ENCODE results near the gene TTC28. TPM values are rescaled to one million over a fixed set of nuclear protein-coding genes. Genes with fewer than 3 reads are reported as not detected.
"Not testable (repeated sequence)": the region's sequence is repeated elsewhere in the genome, so short reads cannot be mapped to it uniquely, and the experiment has no call there.

TTC28 gene
- total RNA-seq, 1 donor from 2014 or later = 7.9 TPM

DNA sequence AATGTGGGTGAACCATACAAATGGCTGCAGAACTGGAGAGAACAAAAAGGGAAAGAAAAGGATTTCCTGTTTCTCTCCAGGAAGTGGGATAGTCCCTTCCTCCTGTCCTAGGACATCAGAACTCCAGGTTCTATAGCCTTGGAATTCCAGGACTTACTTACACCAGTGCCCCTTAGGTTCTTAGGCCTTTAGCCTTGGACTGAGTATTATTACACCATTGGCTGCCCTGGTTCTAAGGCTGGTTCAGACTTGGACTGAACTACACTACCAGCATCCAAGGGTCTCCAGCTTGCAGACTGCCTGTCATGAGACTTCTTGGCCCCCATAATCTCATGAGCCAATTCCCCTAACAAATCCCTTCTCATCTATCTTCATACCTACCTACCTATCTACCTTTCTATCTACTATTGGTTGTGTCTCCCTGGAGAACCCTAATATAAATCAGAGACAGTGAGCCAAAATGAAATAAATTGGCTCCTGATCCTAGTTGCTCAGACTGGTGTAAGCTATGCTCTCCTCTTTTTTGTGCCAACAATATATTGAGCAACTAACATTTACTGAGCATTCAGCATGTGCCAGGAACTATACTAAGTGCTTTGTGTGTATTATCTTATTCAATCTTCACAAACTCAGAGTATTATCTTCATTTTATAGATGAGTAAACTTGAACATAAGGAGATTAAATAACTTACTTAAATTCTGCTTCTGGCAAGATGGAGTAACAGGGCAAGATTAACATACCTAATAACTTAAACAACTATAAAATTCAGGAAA lies 303.7 kb downstream of the TTC28 start:
- H3K27me3 Mint-ChIP-seq = peaks cover 2% of the 10 kb centered on the region
- intact Hi-C loops (cut with micrococcal nuclease) = no loop called here
- TF ChIP-seq, protein P1, sequence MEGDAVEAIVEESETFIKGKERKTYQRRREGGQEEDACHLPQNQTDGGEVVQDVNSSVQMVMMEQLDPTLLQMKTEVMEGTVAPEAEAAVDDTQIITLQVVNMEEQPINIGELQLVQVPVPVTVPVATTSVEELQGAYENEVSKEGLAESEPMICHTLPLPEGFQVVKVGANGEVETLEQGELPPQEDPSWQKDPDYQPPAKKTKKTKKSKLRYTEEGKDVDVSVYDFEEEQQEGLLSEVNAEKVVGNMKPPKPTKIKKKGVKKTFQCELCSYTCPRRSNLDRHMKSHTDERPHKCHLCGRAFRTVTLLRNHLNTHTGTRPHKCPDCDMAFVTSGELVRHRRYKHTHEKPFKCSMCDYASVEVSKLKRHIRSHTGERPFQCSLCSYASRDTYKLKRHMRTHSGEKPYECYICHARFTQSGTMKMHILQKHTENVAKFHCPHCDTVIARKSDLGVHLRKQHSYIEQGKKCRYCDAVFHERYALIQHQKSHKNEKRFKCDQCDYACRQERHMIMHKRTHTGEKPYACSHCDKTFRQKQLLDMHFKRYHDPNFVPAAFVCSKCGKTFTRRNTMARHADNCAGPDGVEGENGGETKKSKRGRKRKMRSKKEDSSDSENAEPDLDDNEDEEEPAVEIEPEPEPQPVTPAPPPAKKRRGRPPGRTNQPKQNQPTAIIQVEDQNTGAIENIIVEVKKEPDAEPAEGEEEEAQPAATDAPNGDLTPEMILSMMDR (IDR thresholded peaks at IDR 0.05) = no peak
- H3K36me3 Mint-ChIP-seq (ENCODE audit: low read depth) = no peaks in the 10 kb centered on the region
- ATAC-seq (ENCODE audit: low read depth) (no peak), DNase-seq (no peak)
- no peaks in the 10 kb centered on the region for H3K4me1 Mint-ChIP-seq
- H3K9me3 Mint-ChIP-seq = no peaks in the 10 kb centered on the region
- no peak overlapping the region for H3K27ac Mint-ChIP-seq
- CTCF ChIA-PET = no interaction called here
- H3K4me3 Mint-ChIP-seq = no peak overlapping the region
- POLR2A ChIA-PET = no interaction called here

- intact Hi-C loops (cut with micrococcal nuclease) = no loop called here
- TF ChIP-seq, protein P1 (IDR thresholded peaks at IDR 0.05) = no peak
- Mint-ChIP-seq H3K27me3 (peaks cover 2% of the 10 kb centered on the region), H3K4me3 (no peak overlapping the region), H3K27ac (no peak overlapping the region), H3K4me1 (no peaks in the 10 kb centered on the region), H3K9me3 (peaks cover 5% of the 10 kb centered on the region), H3K36me3 (ENCODE audit: low read depth) (no peaks in the 10 kb centered on the region)
- CTCF ChIA-PET = no interaction called here
- DNase-seq (no peak), ATAC-seq (ENCODE audit: low read depth) (no peak)
- POLR2A ChIA-PET = no interaction called here
Observed at GRCh38 chr22:28373831-28374230, 305.8 kb downstream of the TTC28 start.

- Mint-ChIP-seq H3K36me3 (ENCODE audit: low read depth) (no peaks in the 10 kb centered on the region), H3K27me3 (peaks cover 12% of the 10 kb centered on the region), H3K4me3 (no peak overlapping the region), H3K27ac (no peak overlapping the region), H3K9me3 (peaks cover 11% of the 10 kb centered on the region), H3K4me1 (no peaks in the 10 kb centered on the region)
- ChIA-PET POLR2A (no interaction called here), CTCF (no interaction called here)
- TF ChIP-seq, protein P1 (IDR thresholded peaks at IDR 0.05) = no peak
- ATAC-seq (ENCODE audit: low read depth) = no peak
- intact Hi-C loops (cut with micrococcal nuclease) = no loop called here
- DNase-seq = no peak
Observed at GRCh38 chr22:28369854-28370253, 309.8 kb downstream of the TTC28 start.

GRCh38 chr22:28366856-28367255 lies 312.8 kb downstream of the TTC28 start:
- DNase-seq = no peak
- Mint-ChIP-seq H3K36me3 (ENCODE audit: low read depth) (peaks cover 4% of the 10 kb centered on the region), H3K4me3 (no peak overlapping the region), H3K27me3 (peaks cover 10% of the 10 kb centered on the region), H3K27ac (no peak overlapping the region), H3K4me1 (no peaks in the 10 kb centered on the region), H3K9me3 (peaks cover 28% of the 10 kb centered on the region)
- POLR2A ChIA-PET = no interaction called here
- ATAC-seq (ENCODE audit: low read depth) = no peak
- TF ChIP-seq, protein P1 (IDR thresholded peaks at IDR 0.05) = no peak
- CTCF ChIA-PET = no interaction called here
- intact Hi-C loops (cut with micrococcal nuclease) = no loop called here

GRCh38 chr22:28365371-28365770 lies 314.3 kb downstream of the TTC28 start:
- peaks cover 4% of the 10 kb centered on the region for H3K36me3 Mint-ChIP-seq (ENCODE audit: low read depth)
- intact Hi-C loops (cut with micrococcal nuclease) = no loop called here
- peaks cover 28% of the 10 kb centered on the region for H3K9me3 Mint-ChIP-seq
- TF ChIP-seq, protein P1 (IDR thresholded peaks at IDR 0.05) = no peak
- ChIA-PET CTCF (no interaction called here), POLR2A (no interaction called here)
- no peak overlapping the region for H3K4me3 Mint-ChIP-seq
- DNase-seq = no peak
- no peaks in the 10 kb centered on the region for H3K4me1 Mint-ChIP-seq
- ATAC-seq (ENCODE audit: low read depth) = no peak
- H3K27me3 Mint-ChIP-seq = peaks cover 10% of the 10 kb centered on the region
- H3K27ac Mint-ChIP-seq = no peak overlapping the region

- ATAC-seq (ENCODE audit: low read depth); CTCF ChIA-PET; H3K4me1 Mint-ChIP-seq; H3K4me3 Mint-ChIP-seq; intact Hi-C loops (cut with micrococcal nuclease); POLR2A ChIA-PET; DNase-seq; H3K36me3 Mint-ChIP-seq (ENCODE audit: low read depth); H3K27ac Mint-ChIP-seq: not testable (repeated sequence)
- Mint-ChIP-seq H3K9me3 (peaks cover 26% of the 10 kb centered on the region), H3K27me3 (peaks cover 10% of the 10 kb centered on the region)
Observed at GRCh38 chr22:28364105-28364504, 315.5 kb downstream of the TTC28 start.
